Ovary (tissue), 3 donors: Measurements from ENCODE around the gene FMNL2.

ENCODE experiments used
- EP300 ChIP-seq: sonication (generic); formaldehyde crosslinking; IDR thresholded peaks from one replicate; pipeline ENCODE4 v1.6.1; 2017; ENCODE audit warnings: antibody characterized with exemption
- TF ChIP-seq, protein P1 (sequence below), 3 donors: fragments of 450-650 bp in 2 of 3; fragments of 200-600 bp in 1 of 3; IDR thresholded peaks; one replicate each; pipeline versions ENCODE4 v1.5.1 to v1.8.0; 2016 to 2022; ENCODE audit warnings: antibody characterized with exemption in 3 of 3, mild to moderate bottlenecking in 1 of 3
- donor health status: DM: no; HTN: no; CAD: no.

DNA sequence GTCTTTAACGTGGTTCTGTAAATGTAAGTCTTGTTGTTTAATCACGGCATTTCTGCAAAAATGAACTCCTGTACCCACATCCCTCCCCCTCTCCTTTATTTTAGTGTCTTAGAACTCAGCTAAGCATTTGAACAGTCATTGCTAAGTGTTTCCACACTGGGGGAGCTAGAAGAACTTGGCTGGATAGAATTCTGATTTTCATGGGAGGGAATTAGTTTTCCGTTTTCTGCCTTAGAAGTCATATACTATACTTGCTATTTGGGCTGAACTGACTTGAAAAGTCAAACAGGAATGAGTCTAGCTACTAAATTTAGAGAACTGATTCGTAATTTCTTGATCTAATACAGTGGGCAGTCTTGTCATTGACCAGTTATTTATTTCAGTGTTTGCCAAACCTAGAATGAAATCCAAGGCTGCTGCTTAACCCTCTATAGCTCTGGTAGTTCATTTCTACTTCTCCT is 61.1 kb downstream of the FMNL2 start:
- TF ChIP-seq, protein P1, sequence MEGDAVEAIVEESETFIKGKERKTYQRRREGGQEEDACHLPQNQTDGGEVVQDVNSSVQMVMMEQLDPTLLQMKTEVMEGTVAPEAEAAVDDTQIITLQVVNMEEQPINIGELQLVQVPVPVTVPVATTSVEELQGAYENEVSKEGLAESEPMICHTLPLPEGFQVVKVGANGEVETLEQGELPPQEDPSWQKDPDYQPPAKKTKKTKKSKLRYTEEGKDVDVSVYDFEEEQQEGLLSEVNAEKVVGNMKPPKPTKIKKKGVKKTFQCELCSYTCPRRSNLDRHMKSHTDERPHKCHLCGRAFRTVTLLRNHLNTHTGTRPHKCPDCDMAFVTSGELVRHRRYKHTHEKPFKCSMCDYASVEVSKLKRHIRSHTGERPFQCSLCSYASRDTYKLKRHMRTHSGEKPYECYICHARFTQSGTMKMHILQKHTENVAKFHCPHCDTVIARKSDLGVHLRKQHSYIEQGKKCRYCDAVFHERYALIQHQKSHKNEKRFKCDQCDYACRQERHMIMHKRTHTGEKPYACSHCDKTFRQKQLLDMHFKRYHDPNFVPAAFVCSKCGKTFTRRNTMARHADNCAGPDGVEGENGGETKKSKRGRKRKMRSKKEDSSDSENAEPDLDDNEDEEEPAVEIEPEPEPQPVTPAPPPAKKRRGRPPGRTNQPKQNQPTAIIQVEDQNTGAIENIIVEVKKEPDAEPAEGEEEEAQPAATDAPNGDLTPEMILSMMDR (IDR thresholded peaks at IDR 0.05) = no peak
- no peak for TF ChIP-seq EP300
